Neural cell (in vitro differentiated cells): ENCODE data around the gene TOM1. TPM values are rescaled to one million over a fixed set of nuclear protein-coding genes. Genes with fewer than 3 reads are reported as not detected.

ENCODE experiments used
- H2AFZ ChIP-seq: fragments of 200-600, 300-800 bp; sonication (generic), shearing (Covaris generic); 2 replicates; pipeline ENCODE4 v1.6.0; 2014; ENCODE audit warnings: low read depth, mild to moderate bottlenecking, antibody characterized with exemption, low read length, moderate library complexity
- H3F3A ChIP-seq: fragments of 200-600 bp; shearing (Covaris generic); 2 replicates; pipeline ENCODE4 v1.6.1; 2016; ENCODE audit warnings: mild to moderate bottlenecking, moderate library complexity, mixed read lengths, antibody characterized with exemption, low read length; ENCODE audit not compliant: insufficient read depth, poor library complexity, severe bottlenecking
- H3K27ac ChIP-seq: fragments of 200-600, 300-800 bp; sonication (generic), shearing (Covaris generic); 2 replicates; pipeline ENCODE4 v1.5.1; 2014; ENCODE audit warnings: mild to moderate bottlenecking, low read length, moderate library complexity
- H3K27me3 ChIP-seq: fragments of 300-800, 200-600 bp; sonication (generic), shearing (Covaris generic); 2 replicates; pipeline ENCODE4 v1.6.0; 2014; ENCODE audit warnings: mild to moderate bottlenecking, low read depth, low read length, moderate library complexity; ENCODE audit not compliant: insufficient read depth
- H3K36me3 ChIP-seq: fragments of 300-800, 200-600 bp; sonication (generic), shearing (Covaris generic); 2 replicates; pipeline ENCODE4 v1.5.1; 2014; ENCODE audit warnings: mild to moderate bottlenecking, antibody characterized with exemption, low read length, moderate library complexity; ENCODE audit not compliant: insufficient read depth
- H3K4me2 ChIP-seq: fragments of 300-800, 200-600 bp; sonication (generic), shearing (Covaris generic); 2 replicates; pipeline ENCODE4 v1.6.0; 2014; ENCODE audit warnings: mild to moderate bottlenecking, low read length
- H3K4me3 ChIP-seq: fragments of 300-800, 200-600 bp; sonication (generic), shearing (Covaris generic); 2 replicates; pipeline ENCODE4 v1.5.1; 2014; ENCODE audit warnings: mild to moderate bottlenecking, low read length, moderate library complexity
- H3K79me2 ChIP-seq: fragments of 200-600 bp; shearing (Covaris generic); replicated peaks from 2 replicates; pipeline ENCODE4 v1.6.0; 2014; ENCODE audit warnings: mild to moderate bottlenecking, low read length, moderate library complexity; ENCODE audit not compliant: insufficient read depth
- H3K9ac ChIP-seq: fragments of 300-800, 200-600 bp; sonication (generic), shearing (Covaris generic); 2 replicates; pipeline ENCODE4 v1.6.1; 2016; ENCODE audit warnings: mild to moderate bottlenecking, low read length, mixed read lengths
- H3K9me2 ChIP-seq: fragments of 200-600 bp; shearing (Covaris generic); 2 replicates; pipeline ENCODE4 v1.6.1; 2016; ENCODE audit warnings: mild to moderate bottlenecking, low read length, mixed read lengths; ENCODE audit not compliant: insufficient read depth
- H3K9me3 ChIP-seq: fragments of 200-600, 300-800 bp; sonication (generic), shearing (Covaris generic); 2 replicates; pipeline ENCODE4 v1.6.1; 2016; ENCODE audit warnings: mild to moderate bottlenecking, mixed run types, low read length, moderate library complexity, mixed read lengths
- H4K20me1 ChIP-seq: fragments of 200-600 bp; shearing (Covaris generic); 2 replicates; pipeline ENCODE4 v1.6.1; 2016; ENCODE audit warnings: mild to moderate bottlenecking, mixed run types; ENCODE audit not compliant: insufficient read depth
- EP300 ChIP-seq: fragments of 450-650 bp; conservative IDR thresholded peaks from 2 replicates; pipeline ENCODE4 v1.6.1; 2014; ENCODE audit warnings: antibody characterized with exemption, mild to moderate bottlenecking, moderate library complexity; ENCODE audit not compliant: poor library complexity, severe bottlenecking
- EZH2 ChIP-seq: fragments of 200-600, 300-800 bp; shearing (Covaris generic), sonication (generic); IDR thresholded peaks from 2 replicates; pipeline ENCODE4 v1.6.1; 2014; ENCODE audit warnings: antibody characterized with exemption, low read length, borderline replicate concordance, mild to moderate bottlenecking; ENCODE audit not compliant: insufficient read depth, poor library complexity, severe bottlenecking
- MXI1 ChIP-seq: fragments of 450-650 bp; conservative IDR thresholded peaks from 2 replicates; pipeline ENCODE4 v1.6.1; 2014; ENCODE audit warnings: antibody characterized with exemption, mild to moderate bottlenecking; ENCODE audit not compliant: poor library complexity, severe bottlenecking
- POLR2AphosphoS5 ChIP-seq: IDR thresholded peaks from 2 replicates; pipeline ENCODE4 v1.6.1; 2012
- RAD21 ChIP-seq: fragments of 450-650 bp; conservative IDR thresholded peaks from 2 replicates; pipeline ENCODE4 v1.6.1; 2014; ENCODE audit warnings: antibody characterized with exemption, mild to moderate bottlenecking, moderate library complexity
- SMC3 ChIP-seq: fragments of 450-650 bp; conservative IDR thresholded peaks from 2 replicates; pipeline ENCODE4 v1.6.1; 2014; ENCODE audit warnings: antibody characterized with exemption, mild to moderate bottlenecking, moderate library complexity; ENCODE audit not compliant: poor library complexity
- TAF1 ChIP-seq: IDR thresholded peaks from 2 replicates; pipeline ENCODE4 v1.6.1; 2012; ENCODE audit warnings: low read depth
- polyA plus RNA-seq: library from polyadenylated mRNA; depleted of rRNA; stranded (reverse); fragments of >200 nt; gene quantifications from 2 replicates; pipeline ENCODE4 v1.2.3, GENCODE V29; 2014
- TF ChIP-seq, protein P1 (sequence below): fragments of 450-650 bp; IDR thresholded peaks from 2 replicates; pipeline ENCODE4 v1.5.1; 2014; ENCODE audit warnings: antibody characterized with exemption, mild to moderate bottlenecking, moderate library complexity; ENCODE audit not compliant: poor library complexity, severe bottlenecking
- TF ChIP-seq, protein P2 (sequence below): IDR thresholded peaks from 2 replicates; pipeline ENCODE4 v1.6.1; 2012; ENCODE audit warnings: borderline replicate concordance

TOM1 gene
- polyA plus RNA-seq, 1 donor from 2014 or later: 13.3 TPM

DNA sequence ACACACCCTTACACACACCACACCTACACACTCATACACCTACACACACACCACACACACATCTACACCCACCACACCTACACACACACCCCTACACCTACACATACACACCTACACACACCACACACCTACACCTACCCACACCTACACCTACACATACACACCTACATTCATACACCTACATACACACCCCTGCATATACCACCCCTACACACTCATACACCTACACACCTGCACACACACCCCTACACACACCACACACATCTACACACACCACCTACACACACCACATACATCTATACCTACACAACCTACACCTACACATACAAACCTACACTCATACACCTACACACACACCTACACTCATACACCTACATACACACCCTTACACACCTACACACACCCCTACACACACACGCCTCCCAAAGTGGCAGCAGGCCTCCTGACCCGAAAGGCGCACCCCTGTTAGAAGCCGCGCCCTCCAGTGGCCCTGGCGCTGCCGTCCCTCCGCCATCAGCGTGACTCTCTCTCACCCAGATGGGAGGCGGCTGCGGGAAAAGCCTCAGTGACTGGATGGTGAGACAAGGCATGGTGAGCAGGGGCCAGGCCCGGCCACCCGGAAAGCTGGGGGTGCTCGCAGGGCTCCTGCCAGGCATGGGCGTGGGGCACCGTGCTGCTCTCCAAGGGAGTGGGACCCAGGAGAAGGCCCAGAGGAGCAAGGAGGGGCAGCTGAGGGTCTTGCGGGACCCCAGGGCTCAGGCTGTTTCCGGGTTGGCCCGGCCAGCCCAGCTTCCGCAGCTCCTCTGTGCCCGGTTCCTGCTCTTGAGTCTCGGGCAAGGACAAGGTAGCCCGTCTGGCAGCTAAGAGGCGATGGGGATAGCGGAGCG is 44.2 kb downstream of the TOM1 start:
- Histone ChIP-seq H3K9me3 (no peaks in the 10 kb centered on the region), H3K36me3 (no peaks in the 10 kb centered on the region)
- TF ChIP-seq EP300 (no peak), SMC3 (no peak), RAD21 (no peak), POLR2AphosphoS5 (no peak), TAF1 (no peak), MXI1 (no peak), EZH2 (no peak)
- TF ChIP-seq, protein P1, sequence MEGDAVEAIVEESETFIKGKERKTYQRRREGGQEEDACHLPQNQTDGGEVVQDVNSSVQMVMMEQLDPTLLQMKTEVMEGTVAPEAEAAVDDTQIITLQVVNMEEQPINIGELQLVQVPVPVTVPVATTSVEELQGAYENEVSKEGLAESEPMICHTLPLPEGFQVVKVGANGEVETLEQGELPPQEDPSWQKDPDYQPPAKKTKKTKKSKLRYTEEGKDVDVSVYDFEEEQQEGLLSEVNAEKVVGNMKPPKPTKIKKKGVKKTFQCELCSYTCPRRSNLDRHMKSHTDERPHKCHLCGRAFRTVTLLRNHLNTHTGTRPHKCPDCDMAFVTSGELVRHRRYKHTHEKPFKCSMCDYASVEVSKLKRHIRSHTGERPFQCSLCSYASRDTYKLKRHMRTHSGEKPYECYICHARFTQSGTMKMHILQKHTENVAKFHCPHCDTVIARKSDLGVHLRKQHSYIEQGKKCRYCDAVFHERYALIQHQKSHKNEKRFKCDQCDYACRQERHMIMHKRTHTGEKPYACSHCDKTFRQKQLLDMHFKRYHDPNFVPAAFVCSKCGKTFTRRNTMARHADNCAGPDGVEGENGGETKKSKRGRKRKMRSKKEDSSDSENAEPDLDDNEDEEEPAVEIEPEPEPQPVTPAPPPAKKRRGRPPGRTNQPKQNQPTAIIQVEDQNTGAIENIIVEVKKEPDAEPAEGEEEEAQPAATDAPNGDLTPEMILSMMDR: no peak
- TF ChIP-seq, protein P2, sequence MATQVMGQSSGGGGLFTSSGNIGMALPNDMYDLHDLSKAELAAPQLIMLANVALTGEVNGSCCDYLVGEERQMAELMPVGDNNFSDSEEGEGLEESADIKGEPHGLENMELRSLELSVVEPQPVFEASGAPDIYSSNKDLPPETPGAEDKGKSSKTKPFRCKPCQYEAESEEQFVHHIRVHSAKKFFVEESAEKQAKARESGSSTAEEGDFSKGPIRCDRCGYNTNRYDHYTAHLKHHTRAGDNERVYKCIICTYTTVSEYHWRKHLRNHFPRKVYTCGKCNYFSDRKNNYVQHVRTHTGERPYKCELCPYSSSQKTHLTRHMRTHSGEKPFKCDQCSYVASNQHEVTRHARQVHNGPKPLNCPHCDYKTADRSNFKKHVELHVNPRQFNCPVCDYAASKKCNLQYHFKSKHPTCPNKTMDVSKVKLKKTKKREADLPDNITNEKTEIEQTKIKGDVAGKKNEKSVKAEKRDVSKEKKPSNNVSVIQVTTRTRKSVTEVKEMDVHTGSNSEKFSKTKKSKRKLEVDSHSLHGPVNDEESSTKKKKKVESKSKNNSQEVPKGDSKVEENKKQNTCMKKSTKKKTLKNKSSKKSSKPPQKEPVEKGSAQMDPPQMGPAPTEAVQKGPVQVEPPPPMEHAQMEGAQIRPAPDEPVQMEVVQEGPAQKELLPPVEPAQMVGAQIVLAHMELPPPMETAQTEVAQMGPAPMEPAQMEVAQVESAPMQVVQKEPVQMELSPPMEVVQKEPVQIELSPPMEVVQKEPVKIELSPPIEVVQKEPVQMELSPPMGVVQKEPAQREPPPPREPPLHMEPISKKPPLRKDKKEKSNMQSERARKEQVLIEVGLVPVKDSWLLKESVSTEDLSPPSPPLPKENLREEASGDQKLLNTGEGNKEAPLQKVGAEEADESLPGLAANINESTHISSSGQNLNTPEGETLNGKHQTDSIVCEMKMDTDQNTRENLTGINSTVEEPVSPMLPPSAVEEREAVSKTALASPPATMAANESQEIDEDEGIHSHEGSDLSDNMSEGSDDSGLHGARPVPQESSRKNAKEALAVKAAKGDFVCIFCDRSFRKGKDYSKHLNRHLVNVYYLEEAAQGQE: no peak

DNA sequence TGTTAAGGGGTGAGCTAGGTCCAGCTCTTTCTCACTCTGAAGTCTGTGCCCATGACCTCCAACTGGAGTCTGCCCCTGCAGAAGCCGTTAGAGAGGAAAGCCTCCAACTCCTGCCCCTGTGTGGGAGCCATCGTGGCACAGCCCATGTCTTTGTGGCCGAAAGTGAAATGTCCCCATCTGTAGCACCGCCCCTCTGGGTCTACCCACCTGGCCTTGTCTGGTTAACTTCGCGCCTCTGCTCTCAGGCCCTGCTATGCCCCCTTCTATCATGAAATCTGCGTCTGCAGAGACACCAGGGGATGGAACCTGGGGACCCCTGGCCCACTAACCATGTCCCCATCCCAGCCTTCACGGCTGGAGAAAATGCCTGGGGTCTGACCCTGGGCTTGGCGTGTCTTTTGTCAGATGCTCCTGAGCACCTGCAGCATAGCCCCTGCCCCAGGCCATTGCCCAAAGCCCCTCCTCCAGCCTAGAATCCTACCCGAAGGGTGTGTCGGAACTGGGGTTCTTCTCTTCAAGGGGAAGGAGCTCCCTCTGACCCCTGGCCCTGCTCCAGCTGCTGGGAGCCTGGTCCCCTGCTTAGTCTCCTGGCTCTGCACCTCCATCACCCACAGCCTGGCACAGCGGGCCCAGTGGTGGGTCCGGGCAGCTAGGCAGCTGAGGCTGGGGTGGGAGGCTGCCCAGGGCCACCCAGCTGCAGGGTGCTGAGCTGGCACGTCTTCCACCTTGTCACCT is 45.4 kb downstream of the TOM1 start:
- Histone ChIP-seq H3K9ac (no peak overlapping the region), H3K9me3 (no peaks in the 10 kb centered on the region), H4K20me1 (no peaks in the 10 kb centered on the region), H3K27ac (no peak overlapping the region), H3K9me2 (no peaks in the 10 kb centered on the region), H3F3A (no peaks in the 10 kb centered on the region), H3K79me2 (no peaks in the 10 kb centered on the region), H2AFZ (no peak overlapping the region), H3K4me2 (no peak overlapping the region), H3K36me3 (no peaks in the 10 kb centered on the region), H3K4me3 (no peak overlapping the region), H3K27me3 (no peaks in the 10 kb centered on the region)
- TF ChIP-seq, protein P1: no peak
- TF ChIP-seq, protein P2: no peak
- no peak for TF ChIP-seq MXI1
- TF ChIP-seq SMC3: no peak
- TF ChIP-seq EP300: no peak
- no peak for TF ChIP-seq RAD21
- TF ChIP-seq POLR2AphosphoS5: no peak
- no peak for TF ChIP-seq EZH2
- no peak for TF ChIP-seq TAF1

More for the DNA sequence above, 44.2 kb downstream of the TOM1 start:
- no peaks in the 10 kb centered on the region for H3K27me3 ChIP-seq
- no peak overlapping the region for H3K4me2 ChIP-seq
- no peaks in the 10 kb centered on the region for H3K79me2 ChIP-seq
- H3K27ac ChIP-seq: no peak overlapping the region
- no peaks in the 10 kb centered on the region for H3F3A ChIP-seq
- no peaks in the 10 kb centered on the region for H3K9me2 ChIP-seq
- no peak overlapping the region for H2AFZ ChIP-seq
- no peak overlapping the region for H3K9ac ChIP-seq
- no peaks in the 10 kb centered on the region for H4K20me1 ChIP-seq
- no peak overlapping the region for H3K4me3 ChIP-seq
